Amniotic stem cell (primary cell): ENCODE results near the gene DEGS2.
"Not testable (repeated sequence)": the region's sequence is repeated elsewhere in the genome, so short reads cannot be mapped to it uniquely, and the experiment has no call there.

Source experiments
- DNase-seq: peaks from one replicate; lab custom pipeline; 2025; lab: John Stamatoyannopoulos, UW

DEGS2 gene

DNA sequence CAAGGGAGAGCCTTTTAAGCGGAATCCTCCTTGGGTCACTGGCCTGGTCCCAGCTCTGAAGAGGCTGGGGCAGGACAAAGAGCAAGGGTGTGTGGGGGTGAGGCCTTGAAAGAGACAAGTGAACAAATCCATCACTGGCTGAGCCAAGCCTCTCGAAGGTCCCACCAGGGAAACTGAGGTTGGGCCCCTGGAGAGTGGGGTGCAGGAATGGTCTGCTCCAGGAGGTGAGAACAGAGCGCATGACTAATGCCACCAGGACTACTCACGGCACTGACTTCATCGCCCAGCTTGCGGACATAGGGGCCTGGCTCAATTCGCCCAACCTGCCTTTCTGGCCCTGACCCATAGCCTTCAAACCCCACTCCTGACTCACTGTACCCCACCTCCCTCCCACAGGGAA is 19.2 kb upstream of the DEGS2 start:
- no peak for DNase-seq

DNA sequence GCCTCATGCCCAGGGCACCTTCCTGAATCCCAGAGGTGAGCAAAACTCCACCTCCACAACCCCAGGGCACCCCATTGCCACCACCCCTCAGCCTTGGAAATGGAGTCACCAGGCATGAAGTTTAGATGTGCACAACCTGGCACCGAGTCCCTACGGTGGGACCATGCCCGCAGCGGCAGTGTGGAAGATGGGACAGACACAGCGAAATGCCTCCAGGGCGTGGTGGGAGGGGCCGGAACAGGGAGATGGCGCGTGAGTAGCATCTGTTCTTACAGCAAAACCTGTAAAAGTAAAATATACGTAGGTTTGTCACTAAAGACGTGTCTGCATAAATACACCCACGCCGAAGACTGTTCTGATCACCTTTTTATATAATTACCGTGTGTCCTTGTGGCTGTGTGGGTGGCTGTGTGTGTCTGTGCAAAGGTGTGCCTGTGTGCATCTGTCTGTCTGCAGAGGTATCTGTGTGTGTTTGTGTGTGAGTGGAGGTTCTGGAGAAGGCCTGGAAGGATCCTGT is 17.4 kb upstream of the DEGS2 start:
- DNase-seq = no peak

DNA sequence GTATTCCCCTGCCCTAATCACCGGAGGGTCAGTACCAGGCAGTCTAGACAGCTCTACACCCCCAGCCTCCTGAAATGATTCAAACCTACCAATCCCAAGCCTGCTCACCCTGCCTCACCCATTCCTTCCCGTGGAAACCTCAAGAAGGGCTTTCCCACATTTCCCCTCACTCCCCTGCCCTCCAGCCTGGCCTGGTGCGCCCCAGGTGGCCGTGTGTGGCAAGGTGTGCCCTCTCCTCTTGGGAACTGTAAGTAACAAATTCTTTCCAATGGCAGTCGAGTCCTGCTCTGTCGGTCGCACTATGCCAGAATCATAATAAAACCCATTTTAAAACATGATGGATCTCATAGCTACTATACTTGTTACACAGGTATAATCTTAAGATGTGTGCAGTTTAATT is 13.9 kb upstream of the DEGS2 start:
- DNase-seq = no peak

DNA sequence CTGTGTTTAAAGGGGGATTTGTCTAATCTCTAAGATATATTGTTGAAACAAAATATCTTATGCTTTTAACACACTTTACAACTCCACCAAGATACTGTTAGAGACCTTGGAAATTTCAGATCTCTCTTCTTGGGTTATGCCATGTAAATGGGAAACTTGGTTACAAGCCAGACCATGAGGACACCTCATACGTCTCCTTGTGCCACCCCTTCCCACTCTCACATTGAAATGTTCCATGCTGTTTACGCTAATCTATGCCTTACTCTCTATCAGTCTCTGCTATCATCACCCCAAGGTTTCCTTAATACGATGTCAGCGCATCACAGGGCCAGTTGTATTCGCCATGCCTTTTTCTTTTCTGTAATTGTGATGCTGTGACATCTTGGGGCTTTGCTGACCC is 13.4 kb upstream of the DEGS2 start:
- DNase-seq = no peak

DNA sequence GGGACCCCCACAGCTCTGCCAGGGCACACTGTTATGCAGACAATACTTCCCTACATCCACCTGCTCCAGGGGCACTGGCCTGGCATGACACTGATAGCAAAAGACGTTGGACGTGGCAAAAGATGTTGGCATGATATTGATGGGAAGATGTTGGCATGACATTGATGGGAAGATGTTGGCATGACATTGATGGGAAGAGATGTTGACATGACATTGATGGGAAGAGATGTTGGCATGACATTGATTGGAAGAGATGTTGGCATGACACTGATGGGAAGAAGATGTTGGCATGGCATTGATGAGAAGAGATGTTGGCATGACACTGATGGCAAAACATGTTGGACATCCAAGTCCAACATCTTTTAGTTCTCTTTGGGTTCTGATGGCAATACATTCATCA is 11.4 kb upstream of the DEGS2 start:
- DNase-seq = no peak

DNA sequence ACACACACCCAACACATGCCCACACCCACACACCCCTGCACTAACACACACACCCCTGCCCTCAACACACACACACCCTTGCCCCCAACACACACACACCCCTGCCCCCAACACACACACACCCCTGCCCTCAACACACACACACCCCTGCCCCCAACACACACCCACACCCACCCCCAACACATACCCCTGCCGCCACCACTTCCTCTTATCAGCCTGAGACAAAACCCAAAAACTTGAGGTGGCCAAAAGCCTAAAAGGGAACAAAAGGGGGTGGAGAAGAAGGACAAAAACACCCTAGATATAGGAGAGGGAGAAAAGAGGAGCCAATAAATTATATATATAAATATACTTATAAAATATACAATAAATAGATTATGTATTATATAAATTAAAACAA is 9.1 kb upstream of the DEGS2 start:
- no peak for DNase-seq

DNA sequence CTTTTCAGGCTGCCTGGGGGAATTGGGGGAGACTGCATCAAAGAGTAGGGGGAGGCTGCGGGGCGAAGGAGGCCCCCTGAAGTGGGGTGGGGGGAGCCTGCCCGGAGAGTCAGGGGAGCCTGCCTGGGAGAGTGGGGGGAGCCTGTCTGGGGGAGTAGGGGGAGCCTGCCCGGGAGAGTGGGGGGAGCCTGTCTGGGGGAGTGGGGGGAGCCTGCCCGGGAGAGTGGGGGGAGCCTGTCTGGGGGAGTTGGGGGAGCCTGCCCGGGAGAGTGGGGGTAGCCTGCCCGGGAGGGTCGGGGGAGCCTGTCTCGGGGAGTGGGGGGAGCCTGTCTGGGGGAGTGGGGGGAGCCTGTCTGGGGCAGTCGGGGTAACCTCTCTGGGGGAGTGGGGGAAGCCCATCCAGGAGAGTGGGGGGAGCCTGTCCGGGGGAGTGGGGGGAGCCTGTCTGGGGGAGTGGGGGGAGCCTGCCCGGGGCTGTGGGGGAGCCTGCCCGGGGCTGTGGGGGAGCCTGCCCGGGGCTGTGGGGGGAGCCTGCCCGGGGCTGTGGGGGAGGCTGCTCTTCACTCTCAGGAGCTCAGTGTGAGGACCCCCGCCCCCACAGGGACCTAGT is 6.5 kb upstream of the DEGS2 start:
- DNase-seq = no peak

DNA sequence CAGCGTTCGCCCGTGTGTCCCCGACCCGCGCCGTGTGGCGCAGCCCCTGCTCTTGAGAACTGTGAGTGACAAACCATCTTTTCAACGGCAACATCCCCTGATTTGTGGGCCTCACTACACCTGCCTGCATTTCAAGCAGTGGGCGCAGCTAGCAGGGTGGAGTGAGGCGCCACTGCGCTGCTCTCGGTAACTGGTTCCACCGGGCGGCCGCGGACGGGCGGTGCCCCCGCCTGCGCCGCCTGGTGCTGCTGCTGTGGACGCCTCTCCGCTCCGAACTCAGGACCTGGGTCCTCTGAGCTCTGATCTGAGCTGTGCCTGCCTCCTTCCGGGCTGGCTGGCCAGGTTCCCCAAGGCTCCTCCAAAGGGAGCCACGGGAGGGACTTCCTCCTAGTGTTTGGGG is 5.9 kb upstream of the DEGS2 start:
- DNase-seq = no peak

DNA sequence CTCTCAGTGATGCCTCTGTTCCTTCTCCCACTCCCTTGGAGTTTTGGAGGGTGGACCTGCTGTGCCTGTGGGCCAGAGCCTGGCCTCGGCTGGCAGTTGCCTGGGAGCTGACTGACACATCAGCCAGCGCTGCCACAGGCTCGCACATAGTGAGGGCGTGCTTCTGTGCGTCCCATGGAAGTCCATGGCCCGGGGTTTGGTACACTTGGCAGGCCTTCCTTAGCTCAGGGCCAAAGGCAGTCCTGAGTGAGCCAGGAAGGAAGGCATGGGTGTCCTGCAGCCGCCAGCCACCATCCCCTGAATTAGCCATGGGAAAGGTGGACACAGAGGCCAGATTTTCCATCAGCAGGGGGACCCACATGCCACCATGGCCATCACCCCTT is 1.1 kb upstream of the DEGS2 start:
- DNase-seq = no peak

DNA sequence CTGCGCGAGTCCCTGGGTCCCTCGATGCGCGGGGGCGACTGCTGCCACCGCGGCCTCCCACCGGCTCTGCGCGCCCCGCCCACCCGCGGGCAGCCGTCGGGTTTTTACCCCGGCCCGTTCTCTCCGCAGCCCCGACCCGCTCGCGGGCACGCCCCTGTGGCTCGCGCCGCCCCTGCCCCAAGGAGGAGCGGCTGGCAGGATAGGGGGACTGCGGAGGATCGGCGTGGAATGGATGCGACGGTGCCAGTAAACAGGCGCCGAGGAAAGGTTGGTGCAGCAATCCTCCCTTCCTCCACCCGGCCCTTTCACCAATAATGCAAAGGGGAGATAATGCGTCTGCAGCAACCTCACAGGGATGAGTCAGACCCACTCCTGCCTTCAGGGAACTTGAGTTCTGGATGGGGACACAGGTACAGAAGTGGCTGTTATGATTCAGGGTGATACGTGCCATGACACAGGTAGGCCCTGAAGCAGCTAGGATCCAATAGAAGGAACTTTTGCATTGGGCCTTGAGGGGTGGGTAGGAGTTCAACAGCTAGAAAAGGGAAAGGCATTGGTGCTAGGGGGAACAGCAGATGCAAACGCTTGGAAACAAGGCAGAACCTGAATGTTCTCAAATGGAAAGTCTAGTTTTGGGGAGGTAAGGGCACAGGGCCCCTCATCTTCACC is 554 bp upstream of the DEGS2 start:
- DNase-seq = no peak

DNA sequence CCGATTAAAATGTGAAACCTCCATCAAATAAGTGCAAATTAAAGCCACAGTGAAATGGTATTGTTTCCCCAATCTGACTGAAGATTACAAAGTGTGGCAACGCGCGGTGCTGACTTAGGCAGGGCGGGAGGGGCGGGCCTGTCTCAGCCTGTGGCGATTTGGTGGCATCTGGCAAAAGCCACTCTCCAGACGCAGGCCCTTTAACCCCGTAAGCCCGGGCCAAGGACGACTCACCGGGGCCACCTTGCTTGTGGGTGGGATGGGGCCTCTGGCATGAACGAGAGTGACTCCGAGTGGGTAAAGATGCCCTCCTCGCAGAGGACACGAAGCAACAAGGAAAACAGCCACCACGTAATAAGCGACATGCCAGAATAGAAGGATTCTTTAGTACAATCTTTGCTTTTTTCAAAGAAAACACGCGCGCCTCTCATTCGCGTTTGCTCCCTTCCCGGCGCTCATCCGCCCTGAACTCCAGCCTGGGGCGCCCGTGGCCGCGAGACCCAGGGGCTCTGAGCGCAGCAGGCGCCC is 815 bp downstream of the DEGS2 start:
- no peak for DNase-seq

DNA sequence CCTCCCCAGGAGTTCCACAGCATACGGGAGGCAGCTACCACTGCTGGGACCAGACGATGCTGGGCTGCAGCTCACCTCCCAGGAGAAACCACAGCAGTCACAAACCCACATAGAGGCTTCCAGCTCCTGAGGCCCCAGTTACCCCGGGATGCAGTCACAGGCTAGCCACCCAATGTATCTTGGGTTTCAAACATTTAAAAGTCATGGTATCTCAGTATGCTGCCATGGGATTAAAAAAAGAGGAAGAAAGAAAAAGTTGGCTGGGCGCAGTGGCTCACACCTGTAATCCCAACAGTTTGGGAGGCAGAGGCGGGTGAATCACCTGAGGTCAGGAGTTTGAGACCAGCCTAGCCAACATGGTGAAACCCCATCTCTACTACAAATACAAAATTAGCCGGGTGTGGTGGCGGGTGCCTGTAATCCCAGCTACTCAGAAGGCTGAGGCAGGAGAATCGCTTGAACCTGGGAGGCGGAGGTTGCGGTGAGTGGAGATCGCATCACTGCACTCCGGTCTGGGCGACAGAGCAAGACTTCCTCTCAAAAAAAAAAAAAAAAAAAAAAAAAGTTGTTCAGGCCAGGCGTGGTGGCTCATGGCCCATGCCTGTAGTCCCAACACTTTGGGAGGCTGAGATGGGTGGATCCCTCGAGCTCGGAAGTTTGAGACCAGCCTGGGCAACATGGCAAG is 1.8 kb downstream of the DEGS2 start:
- not testable (repeated sequence) for DNase-seq

DNA sequence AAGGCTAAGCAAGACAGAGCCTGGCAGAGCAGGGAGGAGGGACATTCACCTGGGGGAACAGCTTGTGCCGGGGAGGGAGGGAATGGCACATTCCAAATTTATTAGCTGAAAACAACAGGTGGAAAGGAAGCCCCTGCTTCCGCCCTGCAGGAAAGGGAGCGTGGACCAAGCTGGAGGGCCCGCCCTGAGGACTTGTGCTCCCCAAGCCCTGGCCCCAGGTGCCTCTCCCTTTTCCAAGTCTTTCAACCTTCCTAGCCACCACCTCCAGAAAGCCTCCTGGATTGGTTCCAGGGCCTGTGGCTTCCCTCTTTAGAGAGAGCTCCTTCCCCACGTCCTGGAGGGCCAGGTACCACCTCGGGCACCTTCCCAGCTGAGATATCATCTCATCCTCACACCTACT is 2.7 kb downstream of the DEGS2 start:
- DNase-seq = no peak

DNA sequence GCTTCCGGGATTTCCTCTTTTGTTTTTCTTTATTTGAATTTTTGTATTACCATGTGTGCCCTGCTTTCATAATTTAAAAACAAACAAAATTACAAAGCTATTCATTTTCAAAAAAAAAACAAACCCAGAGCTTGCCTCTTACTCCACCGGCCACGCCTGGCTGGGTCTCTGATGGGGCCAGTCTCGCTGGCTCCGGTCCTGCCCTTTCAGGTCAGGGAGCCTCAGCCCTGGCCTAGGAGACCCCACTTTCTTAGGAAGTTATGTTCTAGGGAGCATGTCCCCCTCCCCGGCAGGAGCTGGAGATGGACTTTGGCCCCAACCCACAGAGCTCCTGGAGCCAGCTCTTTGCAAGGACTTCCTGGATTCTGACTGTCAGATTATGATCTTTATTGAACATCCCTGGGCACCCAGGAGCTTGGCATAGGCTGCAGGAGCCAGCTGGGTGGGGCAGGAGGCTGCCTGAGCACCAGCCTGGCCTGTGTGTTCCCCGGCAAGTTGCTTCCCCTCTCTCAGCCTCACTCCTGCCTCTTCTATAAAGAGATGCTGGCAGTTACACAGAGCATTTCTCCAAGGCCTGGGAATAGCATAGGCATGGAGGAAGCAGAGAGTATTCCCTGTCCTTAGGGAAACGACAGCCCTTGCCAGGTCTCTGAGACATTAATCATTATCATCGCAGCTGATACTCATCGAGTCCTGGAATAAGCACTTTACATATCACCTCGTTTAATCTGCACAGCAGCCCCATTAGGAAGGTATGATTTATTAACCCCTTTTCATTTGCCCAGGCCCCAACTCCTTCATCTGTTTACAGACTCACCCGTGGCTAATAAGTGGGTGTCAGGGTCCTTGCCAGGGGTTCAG is 3.5 kb downstream of the DEGS2 start:
- no peak for DNase-seq

DNA sequence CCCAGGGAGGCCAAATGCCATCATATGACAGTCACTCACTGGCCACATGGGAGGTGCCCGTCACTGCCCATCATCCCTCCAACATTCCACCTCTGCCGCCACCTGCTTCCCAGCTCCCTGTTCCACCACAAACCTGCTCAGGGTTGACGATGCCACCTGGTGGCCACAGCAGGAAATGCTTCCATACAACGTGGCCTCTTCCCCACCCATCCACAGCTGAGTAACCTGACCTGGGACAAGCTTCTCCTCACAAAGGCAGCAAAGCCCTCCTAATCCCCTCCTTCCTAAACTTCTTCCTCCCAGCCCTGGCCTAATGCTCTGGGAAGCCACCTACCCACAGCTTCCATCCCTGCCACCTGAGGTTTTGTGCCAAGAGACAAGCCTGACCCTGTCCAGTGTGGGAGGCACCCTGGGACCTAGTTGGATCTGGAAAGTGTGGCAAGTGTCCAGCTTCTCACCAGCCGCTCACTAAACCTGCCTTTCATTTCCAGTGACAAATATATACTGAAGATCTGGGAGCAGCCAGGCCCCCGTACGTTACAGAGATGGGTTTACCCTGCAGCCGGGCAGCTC is 4.3 kb downstream of the DEGS2 start:
- no peak for DNase-seq

DNA sequence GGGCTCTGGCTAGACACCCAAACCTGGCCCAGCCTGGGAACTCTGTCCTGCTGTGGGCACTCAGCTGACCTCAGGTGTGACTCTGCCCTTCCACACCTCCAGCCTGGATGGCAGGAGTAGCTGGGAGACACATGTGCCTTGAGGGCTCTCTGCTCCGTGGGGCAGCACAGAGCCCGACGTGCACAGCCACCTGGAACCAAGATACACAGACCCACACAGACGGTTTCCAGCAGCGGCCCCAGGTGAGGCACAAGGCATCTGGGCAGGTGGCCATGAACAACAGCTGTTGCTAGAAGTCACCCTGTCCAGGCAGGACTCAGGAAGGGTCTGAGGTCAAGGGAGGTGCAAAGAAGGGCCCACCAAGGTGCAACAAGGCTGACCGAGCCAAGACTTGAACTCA is 5.9 kb downstream of the DEGS2 start:
- DNase-seq = no peak

DNA sequence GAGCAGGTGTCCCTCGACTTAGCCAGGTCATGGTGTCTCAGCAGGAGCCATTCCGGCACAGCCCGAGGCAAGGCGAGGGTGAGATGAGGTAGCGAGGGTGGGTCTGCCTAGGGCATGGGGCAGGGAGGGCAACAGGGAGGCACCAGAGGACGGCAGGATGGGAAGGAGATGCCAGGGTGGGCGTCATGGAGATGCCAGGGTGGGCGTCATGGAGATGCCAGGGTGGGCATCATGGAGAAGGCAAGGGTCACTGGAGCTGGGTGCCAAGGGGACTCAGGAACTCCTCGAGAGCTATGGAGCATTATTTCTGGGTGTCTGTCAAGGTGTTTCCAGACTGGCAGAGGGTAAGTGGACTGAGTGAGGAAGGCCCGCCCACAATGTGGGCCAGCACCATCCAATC is 7.4 kb downstream of the DEGS2 start:
- DNase-seq = no peak

DNA sequence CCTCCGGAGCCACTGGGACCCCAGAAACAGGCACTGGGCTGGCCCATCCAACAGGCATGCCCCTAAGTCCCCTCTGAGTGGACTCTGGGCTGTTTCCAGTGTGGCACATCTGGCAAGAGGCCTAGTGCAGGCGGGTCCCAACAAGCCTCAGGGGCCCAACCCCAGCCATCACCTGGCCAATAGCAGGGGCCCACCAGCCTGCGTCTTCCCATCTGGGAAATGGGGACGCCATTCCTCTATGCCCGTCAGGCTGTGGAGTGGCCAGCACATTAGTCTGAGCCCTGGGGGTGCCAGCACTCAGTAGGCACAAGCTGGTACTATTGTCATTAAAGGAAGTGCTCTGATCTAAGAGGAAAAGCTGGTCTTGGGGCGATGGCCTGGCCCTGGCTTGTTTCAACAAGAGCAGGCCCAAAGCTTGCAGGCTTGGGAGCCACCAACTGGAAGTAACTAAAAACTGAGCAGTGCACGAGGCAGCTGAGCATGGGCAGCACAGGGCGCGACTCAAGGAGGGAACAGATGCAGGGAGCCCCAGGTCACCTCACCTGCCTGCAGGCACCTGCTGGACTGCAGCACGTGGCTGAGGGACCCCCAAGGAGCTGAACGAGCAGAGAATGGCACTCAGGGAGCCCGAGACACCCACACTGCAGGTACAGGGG is 8.4 kb downstream of the DEGS2 start:
- no peak for DNase-seq

DNA sequence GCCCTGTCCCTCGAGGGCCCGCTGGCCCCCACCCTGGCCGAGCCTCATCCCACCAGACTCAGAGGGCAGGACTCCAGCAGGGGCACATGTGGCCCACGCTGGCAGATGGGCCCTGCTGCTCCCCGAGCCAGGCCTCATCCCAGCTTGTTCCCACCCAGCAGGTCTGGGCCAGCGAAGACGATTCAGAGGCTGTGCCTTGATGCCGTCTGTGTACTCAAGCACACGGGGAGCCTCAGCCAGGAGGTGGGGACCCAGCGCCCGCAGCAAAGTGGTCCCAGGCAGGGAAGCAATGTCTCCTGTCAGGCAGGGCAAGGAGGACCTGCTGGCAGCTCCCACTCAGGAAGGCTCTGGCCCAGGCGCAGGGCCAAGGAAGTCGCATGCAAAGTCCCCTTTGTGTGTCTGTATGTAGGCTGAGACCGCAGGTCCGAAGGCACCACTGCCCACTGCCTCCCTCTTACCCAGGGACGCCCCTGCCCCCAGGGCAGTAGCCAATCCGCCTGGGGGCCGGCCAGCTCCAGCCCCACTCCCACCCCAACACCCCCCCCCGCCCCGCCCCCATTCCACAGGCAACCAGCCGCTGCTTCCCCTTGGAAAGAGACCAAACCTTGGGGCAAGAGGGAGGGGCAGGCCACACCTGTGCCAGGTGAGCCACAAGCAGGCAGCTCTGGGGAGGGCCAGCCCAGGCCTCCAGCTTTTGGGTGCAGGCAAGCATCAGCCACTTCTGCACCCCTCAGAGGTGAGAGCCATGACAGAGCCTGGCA is 9.4 kb downstream of the DEGS2 start:
- DNase-seq = no peak

DNA sequence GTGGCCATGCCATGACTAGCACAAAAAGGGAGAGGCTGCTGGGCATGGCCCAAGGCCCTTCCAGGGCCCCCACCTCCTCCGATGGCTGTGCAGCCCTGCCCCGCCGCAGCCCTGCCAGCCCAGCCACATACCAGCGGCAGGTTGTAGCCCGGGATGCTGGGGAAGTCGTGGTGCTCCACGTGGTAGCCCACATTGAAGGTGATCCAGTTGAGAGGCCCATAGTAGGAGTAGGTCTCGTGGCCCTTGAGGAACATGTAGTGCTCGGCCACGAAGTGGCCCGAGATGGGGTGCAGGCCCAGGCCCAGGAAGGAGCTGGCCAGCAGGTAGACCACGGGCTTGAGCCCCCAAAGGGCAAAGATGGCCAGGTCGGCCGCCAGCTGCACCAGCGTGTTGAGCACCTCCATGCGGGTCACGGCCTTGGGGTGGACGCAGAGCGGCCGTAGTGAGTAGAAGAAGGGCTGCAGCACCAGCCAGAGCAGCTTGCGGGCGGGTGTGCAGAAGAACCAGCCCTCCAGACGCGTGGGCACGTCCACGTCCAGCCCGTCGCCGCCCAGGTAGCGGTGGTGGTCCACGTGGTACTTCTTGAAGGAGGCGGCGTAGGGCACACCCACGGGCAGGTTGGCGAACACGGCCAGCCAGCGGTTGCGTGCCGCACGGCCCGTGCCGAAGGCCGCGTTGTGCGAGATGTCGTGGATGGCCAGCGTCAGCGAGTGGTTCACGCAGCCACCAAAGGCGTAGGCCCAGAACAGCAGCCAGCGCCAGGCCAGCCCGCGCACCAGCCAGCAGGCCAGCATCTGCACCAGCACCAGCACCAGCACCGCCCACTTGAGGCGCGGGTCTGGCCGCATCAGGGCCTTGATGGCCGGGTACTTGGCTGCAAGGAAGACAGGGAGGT is 10.4 kb downstream of the DEGS2 start:
- DNase-seq = no peak
